Measurements from ENCODE around the gene PROZ. TPM values are rescaled to one million over a fixed set of nuclear protein-coding genes. Genes with fewer than 3 reads are reported as not detected.

The PROZ gene
- total RNA-seq, 1 donor from 2014 or later: not detected

GRCh38 chr13:113137691-113138298, 20.7 kb upstream of the PROZ start:
- ATAC-seq (ENCODE audit: poor library complexity) (no peak), DNase-seq (no peak)
- intact Hi-C loops (cut with DNase I): no loop called here

GRCh38 chr13:113138792-113139551, 19.5 kb upstream of the PROZ start:
- intact Hi-C loops (cut with DNase I): no loop called here
- DNase-seq (no peak), ATAC-seq (ENCODE audit: poor library complexity) (no peak)

- intact Hi-C loops (cut with DNase I): no loop called here
- ATAC-seq (ENCODE audit: poor library complexity) (no peak), DNase-seq (no peak)
Observed at GRCh38 chr13:113139577-113139976, 18.9 kb upstream of the PROZ start.

GRCh38 chr13:113140677-113141600, 17.5 kb upstream of the PROZ start:
- no peak for DNase-seq
- intact Hi-C loops (cut with DNase I): no loop called here
- no peak for ATAC-seq (ENCODE audit: poor library complexity)

GRCh38 chr13:113141601-113141970, 16.9 kb upstream of the PROZ start:
- DNase-seq: no peak
- no peak for ATAC-seq (ENCODE audit: poor library complexity)
- intact Hi-C loops (cut with DNase I): no loop called here

GRCh38 chr13:113142876-113143275, 15.6 kb upstream of the PROZ start:
- ATAC-seq (ENCODE audit: poor library complexity) (no peak), DNase-seq (no peak)
- intact Hi-C loops (cut with DNase I): no loop called here

GRCh38 chr13:113143466-113144254, 14.8 kb upstream of the PROZ start:
- ATAC-seq (ENCODE audit: poor library complexity) (no peak), DNase-seq (no peak)
- intact Hi-C loops (cut with DNase I): no loop called here

GRCh38 chr13:113144255-113144629, 14.2 kb upstream of the PROZ start:
- no peak for DNase-seq
- intact Hi-C loops (cut with DNase I): no loop called here
- ATAC-seq (ENCODE audit: poor library complexity): no peak

- ATAC-seq (ENCODE audit: poor library complexity) (no peak), DNase-seq (no peak)
- intact Hi-C loops (cut with DNase I): no loop called here
Observed at GRCh38 chr13:113145496-113145895, 13.0 kb upstream of the PROZ start.

- intact Hi-C loops (cut with DNase I): no loop called here
- ATAC-seq (ENCODE audit: poor library complexity) (no peak), DNase-seq (no peak)
Observed at GRCh38 chr13:113145911-113146598, 12.4 kb upstream of the PROZ start.

GRCh38 chr13:113146750-113147149, 11.7 kb upstream of the PROZ start:
- no peak for ATAC-seq (ENCODE audit: poor library complexity)
- intact Hi-C loops (cut with DNase I): no loop called here
- no peak for DNase-seq

GRCh38 chr13:113147206-113147605, 11.2 kb upstream of the PROZ start:
- intact Hi-C loops (cut with DNase I): no loop called here
- no peak for DNase-seq
- no peak for ATAC-seq (ENCODE audit: poor library complexity)

GRCh38 chr13:113148407-113148806, 10.0 kb upstream of the PROZ start:
- ATAC-seq (ENCODE audit: poor library complexity): no peak
- no peak for DNase-seq
- intact Hi-C loops (cut with DNase I): no loop called here

GRCh38 chr13:113148940-113149503, 9.4 kb upstream of the PROZ start:
- ATAC-seq (ENCODE audit: poor library complexity): no peak
- intact Hi-C loops (cut with DNase I): no loop called here
- DNase-seq: no peak

- ATAC-seq (ENCODE audit: poor library complexity) (no peak), DNase-seq (no peak)
Observed at GRCh38 chr13:113149711-113150549, 8.5 kb upstream of the PROZ start.

GRCh38 chr13:113150550-113151365, 7.7 kb upstream of the PROZ start:
- ATAC-seq (ENCODE audit: poor library complexity): no peak
- no peak for DNase-seq
- intact Hi-C loops (cut with DNase I): no loop called here

More at GRCh38 chr13:113149711-113150549, 8.5 kb upstream of the PROZ start:
- intact Hi-C loops (cut with DNase I): no loop called here
